ENCODE measurements around the gene SUPT3H. TPM values are rescaled to one million over a fixed set of nuclear protein-coding genes. Genes with fewer than 3 reads are reported as not detected.

The SUPT3H gene
- total and polyA plus RNA-seq, 2 experiments from 2014 or later, result 12.4 to 19.4 TPM

- Histone ChIP-seq H3K36me3 (no peaks in the 10 kb centered on the region), H3K27ac (no peak overlapping the region), H3K4me3 (no peak overlapping the region), H3K27me3 (no peaks in the 10 kb centered on the region), H3K4me1 (ENCODE audit: low read depth) (peaks cover 6% of the 10 kb centered on the region), H3K9me3 (ENCODE audit: low read depth) (no peaks in the 10 kb centered on the region)
- DNase-seq (ENCODE audit: low read depth in 1 of 2, low spot score in 1 of 2), result no peak
- TF ChIP-seq, protein P1, sequence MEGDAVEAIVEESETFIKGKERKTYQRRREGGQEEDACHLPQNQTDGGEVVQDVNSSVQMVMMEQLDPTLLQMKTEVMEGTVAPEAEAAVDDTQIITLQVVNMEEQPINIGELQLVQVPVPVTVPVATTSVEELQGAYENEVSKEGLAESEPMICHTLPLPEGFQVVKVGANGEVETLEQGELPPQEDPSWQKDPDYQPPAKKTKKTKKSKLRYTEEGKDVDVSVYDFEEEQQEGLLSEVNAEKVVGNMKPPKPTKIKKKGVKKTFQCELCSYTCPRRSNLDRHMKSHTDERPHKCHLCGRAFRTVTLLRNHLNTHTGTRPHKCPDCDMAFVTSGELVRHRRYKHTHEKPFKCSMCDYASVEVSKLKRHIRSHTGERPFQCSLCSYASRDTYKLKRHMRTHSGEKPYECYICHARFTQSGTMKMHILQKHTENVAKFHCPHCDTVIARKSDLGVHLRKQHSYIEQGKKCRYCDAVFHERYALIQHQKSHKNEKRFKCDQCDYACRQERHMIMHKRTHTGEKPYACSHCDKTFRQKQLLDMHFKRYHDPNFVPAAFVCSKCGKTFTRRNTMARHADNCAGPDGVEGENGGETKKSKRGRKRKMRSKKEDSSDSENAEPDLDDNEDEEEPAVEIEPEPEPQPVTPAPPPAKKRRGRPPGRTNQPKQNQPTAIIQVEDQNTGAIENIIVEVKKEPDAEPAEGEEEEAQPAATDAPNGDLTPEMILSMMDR (IDR thresholded peaks at IDR 0.05; ENCODE audit: low read depth, low read length), result no peak
Observed at GRCh38 chr6:45320349-45320748, 57.4 kb downstream of the SUPT3H start.

DNA sequence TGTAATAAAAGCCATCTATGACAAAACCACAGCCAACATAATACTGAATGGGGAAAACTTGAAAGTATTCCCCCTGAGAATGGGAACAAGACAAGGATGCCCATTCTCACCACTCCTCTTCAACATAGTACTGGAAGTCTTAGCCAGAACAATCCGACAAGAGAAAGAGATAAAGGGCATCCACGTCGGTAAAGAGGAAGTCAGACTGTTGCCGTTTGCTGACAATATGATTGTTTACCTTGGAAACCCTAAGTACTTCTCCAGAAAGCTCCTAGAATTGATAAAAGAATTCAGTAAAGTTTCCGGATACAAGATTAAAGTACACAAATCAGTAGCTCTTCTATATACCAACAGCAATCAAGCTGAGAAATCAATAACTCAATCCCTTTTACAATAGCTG is 63.6 kb downstream of the SUPT3H start:
- peak in 1 of 2 donors; percentile 29 for DNase-seq (ENCODE audit: low read depth in 1 of 2, low spot score in 1 of 2)
- Histone ChIP-seq H3K4me1 (ENCODE audit: low read depth) (no peaks in the 10 kb centered on the region), H3K27ac (no peak overlapping the region), H3K27me3 (no peaks in the 10 kb centered on the region), H3K4me3 (no peak overlapping the region), H3K9me3 (ENCODE audit: low read depth) (no peaks in the 10 kb centered on the region), H3K36me3 (no peaks in the 10 kb centered on the region)
- TF ChIP-seq, protein P1 (IDR thresholded peaks at IDR 0.05; ENCODE audit: low read depth, low read length), result no peak

DNA sequence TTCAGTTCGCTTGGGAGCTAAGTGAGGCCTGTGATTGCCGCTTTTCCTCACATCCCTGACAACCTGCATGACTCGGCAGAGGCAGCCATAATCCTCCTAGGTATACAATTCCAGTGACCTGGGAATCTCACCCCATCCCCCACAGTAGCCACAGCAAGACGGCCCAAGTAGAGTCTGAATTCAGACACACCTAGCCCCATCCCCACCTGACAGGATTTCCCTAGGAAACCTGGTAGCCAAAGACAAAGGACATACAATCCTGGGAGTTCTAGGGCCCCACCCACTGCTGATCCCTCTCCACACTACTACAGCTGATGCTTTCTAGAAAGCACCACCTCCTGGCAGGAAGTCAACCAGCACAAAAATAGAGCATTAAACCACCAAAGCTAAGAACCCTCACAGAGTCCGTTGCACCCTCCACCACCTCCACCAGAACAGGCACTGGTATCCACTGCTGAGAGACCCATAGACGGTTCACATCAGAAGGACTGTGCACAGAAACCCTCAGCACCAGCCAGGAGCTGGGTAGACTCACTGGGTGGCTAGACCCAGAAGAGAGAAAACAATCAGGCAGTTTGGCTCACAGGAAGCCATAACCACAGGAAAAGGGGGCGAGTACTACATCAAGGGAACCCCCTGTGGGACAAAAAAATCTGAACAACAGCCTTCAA is 67.5 kb downstream of the SUPT3H start:
- no peak for DNase-seq (ENCODE audit: low read depth in 1 of 2, low spot score in 1 of 2)
- Histone ChIP-seq H3K27ac (no peak overlapping the region), H3K36me3 (no peaks in the 10 kb centered on the region), H3K4me1 (ENCODE audit: low read depth) (no peaks in the 10 kb centered on the region), H3K9me3 (ENCODE audit: low read depth) (no peaks in the 10 kb centered on the region), H3K27me3 (no peaks in the 10 kb centered on the region), H3K4me3 (no peak overlapping the region)
- TF ChIP-seq, protein P1 (IDR thresholded peaks at IDR 0.05; ENCODE audit: low read depth, low read length), result no peak

- H3K4me1 ChIP-seq (ENCODE audit: low read depth), result no peaks in the 10 kb centered on the region
- no peaks in the 10 kb centered on the region for H3K36me3 ChIP-seq
- no peak overlapping the region for H3K4me3 ChIP-seq
- TF ChIP-seq, protein P1 (IDR thresholded peaks at IDR 0.05; ENCODE audit: low read depth, low read length), result no peak
- no peak overlapping the region for H3K27ac ChIP-seq
- no peaks in the 10 kb centered on the region for H3K27me3 ChIP-seq
- no peaks in the 10 kb centered on the region for H3K9me3 ChIP-seq (ENCODE audit: low read depth)
- DNase-seq (ENCODE audit: low read depth in 1 of 2, low spot score in 1 of 2), result no peak
Observed at GRCh38 chr6:45305546-45305945, 72.2 kb downstream of the SUPT3H start.

- Histone ChIP-seq H3K4me1 (ENCODE audit: low read depth) (no peaks in the 10 kb centered on the region), H3K27ac (no peak overlapping the region), H3K4me3 (no peak overlapping the region), H3K27me3 (no peaks in the 10 kb centered on the region), H3K36me3 (no peaks in the 10 kb centered on the region), H3K9me3 (ENCODE audit: low read depth) (no peaks in the 10 kb centered on the region)
- no peak for DNase-seq (ENCODE audit: low read depth in 1 of 2, low spot score in 1 of 2)
- TF ChIP-seq, protein P1 (IDR thresholded peaks at IDR 0.05; ENCODE audit: low read depth, low read length), result no peak
Observed at GRCh38 chr6:45302832-45303231, 74.9 kb downstream of the SUPT3H start.
